SK-N-SH treated with all-trans-retinoic acid at 6 μM for 48 hours (cell line): ENCODE results near the gene DOCK2.
"Not testable (repeated sequence)": the region's sequence is repeated elsewhere in the genome, so short reads cannot be mapped to it uniquely, and the experiment has no call there.

Source experiments
- ATAC-seq: fragments of 200-7000 bp; cut with Tn5 transposase; 3 replicates; pipeline ENCODE4 v1.9.1; 2020; ENCODE audit warnings: mild to moderate bottlenecking, moderate library complexity
- ARNTL ChIP-seq: fragments of 450-650 bp; formaldehyde crosslinking; IDR thresholded peaks from 2 replicates; pipeline ENCODE4 v1.5.0; 2020; ENCODE audit warnings: low read depth, mild to moderate bottlenecking, moderate library complexity, borderline replicate concordance
- BACH2 ChIP-seq: fragments of 250-450 bp; sonication (Bioruptor Pico); IDR thresholded peaks from 2 replicates; pipeline ENCODE4 v1.9.0; 2021; ENCODE audit warnings: mild to moderate bottlenecking, borderline replicate concordance
- CREB5 ChIP-seq: fragments of 250-450 bp; sonication (Bioruptor Pico); IDR thresholded peaks from 2 replicates; pipeline ENCODE4 v1.5.1; 2020; ENCODE audit warnings: low read depth, mild to moderate bottlenecking, moderate library complexity
- CSRNP3 ChIP-seq: fragments of 250-450 bp; sonication (Bioruptor Pico); IDR thresholded peaks from 2 replicates; pipeline ENCODE4 v1.5.1; 2021; ENCODE audit warnings: mild to moderate bottlenecking, moderate library complexity
- ESRRG ChIP-seq: fragments of 250-450 bp; sonication (Bioruptor Pico); IDR thresholded peaks from 2 replicates; pipeline ENCODE4 v1.6.1; 2021; ENCODE audit warnings: mild to moderate bottlenecking
- GLIS3 ChIP-seq: fragments of 250-450 bp; sonication (Bioruptor Pico); IDR thresholded peaks from 2 replicates; pipeline ENCODE4 v1.5.0; 2020; ENCODE audit warnings: mild to moderate bottlenecking, moderate library complexity
- ISL1 ChIP-seq: fragments of 250-450 bp; sonication (Bioruptor Pico); IDR thresholded peaks from 2 replicates; pipeline ENCODE4 v2.1.2; 2022; ENCODE audit warnings: mild to moderate bottlenecking, moderate library complexity
- OSR1 ChIP-seq: fragments of 250-450 bp; sonication (Bioruptor Pico); IDR thresholded peaks from 2 replicates; pipeline ENCODE4 v1.8.0; 2022; ENCODE audit warnings: moderate library complexity, mild to moderate bottlenecking, inconsistent platforms
- PATZ1 ChIP-seq: fragments of 250-450 bp; sonication (Bioruptor Pico); IDR thresholded peaks from 2 replicates; pipeline ENCODE4 v1.8.0; 2020; ENCODE audit warnings: mild to moderate bottlenecking, moderate library complexity, borderline replicate concordance
- POU6F1 ChIP-seq: fragments of 250-450 bp; sonication (Bioruptor Pico); IDR thresholded peaks from 2 replicates; pipeline ENCODE4 v1.8.0; 2021; ENCODE audit warnings: low read depth, mild to moderate bottlenecking, moderate library complexity, borderline replicate concordance
- RARB ChIP-seq: fragments of 250-450 bp; sonication (Bioruptor Pico); IDR thresholded peaks from 2 replicates; pipeline ENCODE4 v1.8.0; 2021; ENCODE audit warnings: mild to moderate bottlenecking, moderate library complexity
- SNAI2 ChIP-seq: fragments of 250-450 bp; sonication (Bioruptor Pico); IDR thresholded peaks from 2 replicates; pipeline ENCODE4 v1.5.0; 2020; ENCODE audit warnings: mild to moderate bottlenecking, moderate library complexity
- TCF4 ChIP-seq: fragments of 250-450 bp; sonication (Bioruptor Pico); IDR thresholded peaks from 2 replicates; pipeline ENCODE4 v1.8.0; 2021; ENCODE audit warnings: mild to moderate bottlenecking, moderate library complexity, borderline replicate concordance
- TOX ChIP-seq: fragments of 250-450 bp; sonication (Bioruptor Pico); IDR thresholded peaks from 2 replicates; pipeline ENCODE4 v1.8.0; 2021; ENCODE audit warnings: mild to moderate bottlenecking, moderate library complexity, borderline replicate concordance
- TSHZ2 ChIP-seq: fragments of 250-450 bp; sonication (Bioruptor Pico); IDR thresholded peaks from 2 replicates; pipeline ENCODE4 v1.5.0; 2020; ENCODE audit warnings: mild to moderate bottlenecking, moderate library complexity
- ZFP3 ChIP-seq: fragments of 250-450 bp; sonication (Bioruptor Pico); IDR thresholded peaks from 2 replicates; pipeline ENCODE4 v1.5.0; 2020; ENCODE audit warnings: mild to moderate bottlenecking, moderate library complexity
- ZFP30 ChIP-seq: fragments of 450-650 bp; formaldehyde crosslinking; IDR thresholded peaks from 2 replicates; pipeline ENCODE4 v1.5.0; 2022; ENCODE audit warnings: mild to moderate bottlenecking, moderate library complexity
- ZNF565 ChIP-seq: fragments of 450-650 bp; formaldehyde crosslinking; conservative IDR thresholded peaks from 2 replicates; pipeline ENCODE4 v1.5.0; 2020; ENCODE audit warnings: low read depth, mild to moderate bottlenecking, moderate library complexity
- ZNF70 ChIP-seq: fragments of 450-650 bp; formaldehyde crosslinking; IDR thresholded peaks from 2 replicates; pipeline ENCODE4 v1.5.0; 2020; ENCODE audit warnings: mild to moderate bottlenecking, moderate library complexity
- ZNF8 ChIP-seq: fragments of 450-650 bp; formaldehyde crosslinking; IDR thresholded peaks from 2 replicates; pipeline ENCODE4 v1.5.0; 2020; ENCODE audit warnings: mild to moderate bottlenecking, moderate library complexity

DOCK2 gene

GRCh38 chr5:169832845-169833244 is 195.8 kb downstream of the DOCK2 start:
- no peak for ATAC-seq
- TF ChIP-seq ZFP3 (CRISPR knock-in tag) (no peak), GLIS3 (no peak), SNAI2 (CRISPR knock-in tag) (no peak), RARB (CRISPR knock-in tag) (no peak), POU6F1 (no peak), TCF4 (CRISPR knock-in tag) (no peak), ZNF565 (CRISPR knock-in tag) (no peak), PATZ1 (CRISPR knock-in tag) (no peak), ESRRG (CRISPR knock-in tag) (no peak), TSHZ2 (CRISPR knock-in tag) (no peak), CREB5 (CRISPR knock-in tag) (no peak), ISL1 (no peak), ZNF8 (CRISPR knock-in tag) (no peak), ZNF70 (CRISPR knock-in tag) (no peak), TOX (CRISPR knock-in tag) (no peak), CSRNP3 (CRISPR knock-in tag) (no peak), BACH2 (CRISPR knock-in tag) (no peak), ZFP30 (CRISPR knock-in tag) (no peak), OSR1 (CRISPR knock-in tag) (no peak), ARNTL (CRISPR knock-in tag) (no peak)

- not testable (repeated sequence) for ATAC-seq
Measured at GRCh38 chr5:169833681-169834292, 196.7 kb downstream of the DOCK2 start.

GRCh38 chr5:169834540-169834939 is 197.5 kb downstream of the DOCK2 start:
- not testable (repeated sequence) for ATAC-seq
